Nucleus accumbens (tissue), 56 donors: ENCODE measurements around the gene SLC16A8.
"Not testable (repeated sequence)": the region's sequence is repeated elsewhere in the genome, so short reads cannot be mapped to it uniquely, and the experiment has no call there.

Experiments
- DNase-seq, 56 donors: peaks; one replicate each; lab custom pipeline; 2025; lab: John Stamatoyannopoulos, UW

The SLC16A8 gene

GRCh38 chr22:38083931-38084631, at the start of gene SLC16A8:
Gene SLC16A8 (minus strand): TSS chr22:38084184. CDS start chr22:38082873, 1,311 bp downstream.
- DNase-seq, result peak in 1 of 56 donors; percentile 21

GRCh38 chr22:38133331-38133730, 49.3 kb upstream of the SLC16A8 start:
- DNase-seq, result no peak

GRCh38 chr22:38132794-38133193, 48.8 kb upstream of the SLC16A8 start:
- DNase-seq, result no peak

GRCh38 chr22:38132136-38132535, 48.2 kb upstream of the SLC16A8 start:
- no peak for DNase-seq

- no peak for DNase-seq
Observed at GRCh38 chr22:38131399-38131798, 47.4 kb upstream of the SLC16A8 start.

- no peak for DNase-seq
Observed at GRCh38 chr22:38129856-38130255, 45.9 kb upstream of the SLC16A8 start.

GRCh38 chr22:38129021-38129420, 45.0 kb upstream of the SLC16A8 start:
- DNase-seq, result no peak

GRCh38 chr22:38127869-38128268, 43.9 kb upstream of the SLC16A8 start:
- DNase-seq, result no peak

- DNase-seq, result no peak
Observed at GRCh38 chr22:38126928-38127668, 43.1 kb upstream of the SLC16A8 start.

GRCh38 chr22:38125751-38126201, 41.8 kb upstream of the SLC16A8 start:
- peak in 8 of 56 donors; percentile 6 to 45 (median 26) for DNase-seq

GRCh38 chr22:38125038-38125610, 41.1 kb upstream of the SLC16A8 start:
- DNase-seq, result no peak

GRCh38 chr22:38124236-38124974, 40.4 kb upstream of the SLC16A8 start:
- no peak for DNase-seq

GRCh38 chr22:38122616-38123015, 38.6 kb upstream of the SLC16A8 start:
- DNase-seq, result no peak

- DNase-seq, result no peak
Observed at GRCh38 chr22:38120359-38121110, 36.6 kb upstream of the SLC16A8 start.

GRCh38 chr22:38118747-38119146, 34.8 kb upstream of the SLC16A8 start:
- not testable (repeated sequence) for DNase-seq

GRCh38 chr22:38118182-38118581, 34.2 kb upstream of the SLC16A8 start:
- no peak for DNase-seq

GRCh38 chr22:38117556-38117955, 33.6 kb upstream of the SLC16A8 start:
- DNase-seq, result not testable (repeated sequence)

GRCh38 chr22:38115423-38116205, 31.6 kb upstream of the SLC16A8 start:
- no peak for DNase-seq
